GM13976 (cell line): ENCODE data around the gene ATP4A.
A peak's percentile ranks its signal among the peaks of the same experiment; 100 is the strongest.

Source experiments
- DNase-seq: peaks from one replicate; pipeline ENCODE4 v3.0.0; 2012; ENCODE audit warnings: low spot score
- CTCF ChIP-seq: IDR thresholded peaks from 2 replicates; pipeline ENCODE4 v1.5.1; 2012; ENCODE audit warnings: borderline replicate concordance, mild to moderate bottlenecking; ENCODE audit not compliant: insufficient read depth; ENCODE audit errors: extremely low read depth, missing control alignments, control extremely low read depth
- in situ Hi-C: fragments of 300-500 bp; cut with MboI; formaldehyde crosslinking; loops from one replicate; pipeline ENCODE4 v1.12.0; 2022; ENCODE audit warnings: low sequenced_read_pairs, mixed read lengths, inconsistent platforms; ENCODE audit not compliant: unreplicated experiment

Gene ATP4A

GRCh38 chr19:35549879-35550523 is 13.5 kb downstream of the ATP4A start:
- no peak for TF ChIP-seq CTCF
- no peak for DNase-seq
- in situ Hi-C loops: no loop called here

GRCh38 chr19:35549174-35549788 is 14.2 kb downstream of the ATP4A start:
- peak; percentile 83 for DNase-seq
- in situ Hi-C loops: no loop called here
- peak; percentile 76 for TF ChIP-seq CTCF

GRCh38 chr19:35546532-35546931 is 16.9 kb downstream of the ATP4A start:
- no peak for DNase-seq
- in situ Hi-C loops: no loop called here
- no peak for TF ChIP-seq CTCF

GRCh38 chr19:35545855-35546381 is 17.5 kb downstream of the ATP4A start:
- peak; percentile 77 for DNase-seq
- in situ Hi-C loops: no loop called here
- TF ChIP-seq CTCF: no peak

GRCh38 chr19:35545001-35545854 is 18.2 kb downstream of the ATP4A start, which contains the start of gene TMEM147:
TSS of gene TMEM147 (plus strand) at chr19:35545626. CDS start at chr19:35545740, 114 bp downstream.
- in situ Hi-C loops: no loop called here
- TF ChIP-seq CTCF: no peak
- peak; percentile 99 for DNase-seq

GRCh38 chr19:35544110-35544802 is 19.2 kb downstream of the ATP4A start:
- TF ChIP-seq CTCF: no peak
- no peak for DNase-seq
- in situ Hi-C loops: no loop called here
